GM12874 (cell line): Measurements from ENCODE around the gene EOGT.

Experiments used
- CTCF ChIP-seq: IDR thresholded peaks from 2 replicates; pipeline ENCODE4 v1.5.1; 2011; ENCODE audit warnings: low read depth, mild to moderate bottlenecking, control low read depth, low read length, moderate library complexity; ENCODE audit not compliant: insufficient read depth

The EOGT gene

GRCh38 chr3:69044608-69045007, 31.1 kb upstream of the EOGT start:
- TF ChIP-seq CTCF = no peak

DNA sequence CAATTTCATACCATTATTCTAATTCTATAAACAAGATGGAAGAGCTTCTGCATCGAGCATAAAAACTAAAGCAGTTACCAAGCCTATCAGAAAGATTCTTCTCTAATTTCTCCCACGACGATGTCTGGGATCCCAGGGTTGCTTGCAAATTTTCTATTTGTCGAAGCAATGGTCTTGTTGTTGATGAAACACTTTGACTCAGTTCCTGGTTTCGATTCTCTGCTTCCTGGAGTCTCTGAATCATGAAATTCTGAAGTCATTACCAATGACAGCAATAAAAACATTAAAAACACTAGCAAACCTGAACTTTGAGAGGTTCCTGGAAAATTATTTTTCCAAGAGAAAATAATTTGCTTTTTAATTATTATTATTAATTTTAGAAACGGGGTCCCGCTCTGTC, 20.0 kb upstream of the EOGT start:
- no peak for TF ChIP-seq CTCF

DNA sequence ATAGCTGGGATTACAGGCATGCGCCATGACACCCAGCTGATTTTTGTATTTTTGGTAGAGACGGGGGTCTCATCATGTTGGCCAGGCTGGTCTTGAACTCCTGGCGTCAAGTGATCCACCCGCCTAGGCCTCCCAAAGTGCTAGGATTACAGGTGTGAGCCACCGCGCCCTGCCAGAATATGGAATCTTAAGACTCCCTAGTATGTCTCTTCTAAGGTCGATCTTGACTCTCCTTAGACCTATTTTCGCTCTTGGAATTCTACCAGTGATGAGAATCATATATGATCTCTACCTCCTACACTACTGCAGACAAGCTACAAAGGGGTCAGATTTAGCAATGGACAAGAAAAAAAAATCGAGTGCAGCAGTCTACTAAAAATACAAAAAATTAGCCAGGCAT, 19.3 kb upstream of the EOGT start:
- no peak for TF ChIP-seq CTCF

- TF ChIP-seq CTCF = no peak
Observed at GRCh38 chr3:69032142-69032541, 18.7 kb upstream of the EOGT start.

DNA sequence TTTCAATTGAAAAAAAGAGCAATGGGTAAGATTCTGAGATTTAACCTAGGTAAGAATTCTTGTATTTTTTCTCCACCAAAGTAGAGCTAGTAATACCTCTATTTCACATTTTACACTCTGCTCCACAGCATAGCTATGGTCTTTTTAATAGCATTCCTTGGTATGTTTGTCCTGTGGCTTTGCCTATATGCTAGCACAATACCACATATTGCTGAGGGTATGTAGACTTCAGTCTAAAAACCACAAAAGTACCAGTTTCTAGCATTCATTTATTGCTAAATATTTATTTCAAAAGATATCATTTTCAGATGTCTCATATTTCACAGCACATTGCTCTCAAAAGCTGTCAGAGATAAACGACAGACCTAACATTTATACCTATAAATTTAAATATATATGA, 18.2 kb upstream of the EOGT start:
- no peak for TF ChIP-seq CTCF

GRCh38 chr3:69020857-69021256, 7.4 kb upstream of the EOGT start:
- TF ChIP-seq CTCF = no peak

DNA sequence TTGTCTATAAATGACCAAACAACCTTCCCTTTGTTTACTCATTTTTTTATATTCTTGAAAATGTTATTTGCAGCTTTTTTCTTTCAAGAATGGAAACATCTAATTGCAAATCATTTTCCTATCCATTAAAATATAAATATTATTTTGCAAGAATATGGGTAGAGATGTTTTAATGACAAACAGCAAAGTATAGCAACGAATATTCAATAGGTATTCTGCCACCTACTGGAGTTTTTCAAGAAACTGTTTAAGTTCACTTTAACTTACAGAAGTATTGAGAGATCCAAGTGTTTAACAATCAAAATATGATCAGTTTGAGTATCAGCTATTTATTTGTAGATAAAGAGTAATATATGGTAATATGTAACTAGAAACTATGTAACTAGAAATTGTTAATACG, 6.9 kb upstream of the EOGT start:
- no peak for TF ChIP-seq CTCF

- no peak for TF ChIP-seq CTCF
Observed at GRCh38 chr3:69016901-69017300, 3.4 kb upstream of the EOGT start.
